ENCODE data around the gene VPS11. TPM values are rescaled to one million over a fixed set of nuclear protein-coding genes. Genes with fewer than 3 reads are reported as not detected.

Gene VPS11
- total and polyA plus RNA-seq, 10 of the 15 experiments (the other 5 are each of a cell fraction or from before 2014, with no cell fraction given): 15.8 to 26.4 (median 24.5) TPM

DNA sequence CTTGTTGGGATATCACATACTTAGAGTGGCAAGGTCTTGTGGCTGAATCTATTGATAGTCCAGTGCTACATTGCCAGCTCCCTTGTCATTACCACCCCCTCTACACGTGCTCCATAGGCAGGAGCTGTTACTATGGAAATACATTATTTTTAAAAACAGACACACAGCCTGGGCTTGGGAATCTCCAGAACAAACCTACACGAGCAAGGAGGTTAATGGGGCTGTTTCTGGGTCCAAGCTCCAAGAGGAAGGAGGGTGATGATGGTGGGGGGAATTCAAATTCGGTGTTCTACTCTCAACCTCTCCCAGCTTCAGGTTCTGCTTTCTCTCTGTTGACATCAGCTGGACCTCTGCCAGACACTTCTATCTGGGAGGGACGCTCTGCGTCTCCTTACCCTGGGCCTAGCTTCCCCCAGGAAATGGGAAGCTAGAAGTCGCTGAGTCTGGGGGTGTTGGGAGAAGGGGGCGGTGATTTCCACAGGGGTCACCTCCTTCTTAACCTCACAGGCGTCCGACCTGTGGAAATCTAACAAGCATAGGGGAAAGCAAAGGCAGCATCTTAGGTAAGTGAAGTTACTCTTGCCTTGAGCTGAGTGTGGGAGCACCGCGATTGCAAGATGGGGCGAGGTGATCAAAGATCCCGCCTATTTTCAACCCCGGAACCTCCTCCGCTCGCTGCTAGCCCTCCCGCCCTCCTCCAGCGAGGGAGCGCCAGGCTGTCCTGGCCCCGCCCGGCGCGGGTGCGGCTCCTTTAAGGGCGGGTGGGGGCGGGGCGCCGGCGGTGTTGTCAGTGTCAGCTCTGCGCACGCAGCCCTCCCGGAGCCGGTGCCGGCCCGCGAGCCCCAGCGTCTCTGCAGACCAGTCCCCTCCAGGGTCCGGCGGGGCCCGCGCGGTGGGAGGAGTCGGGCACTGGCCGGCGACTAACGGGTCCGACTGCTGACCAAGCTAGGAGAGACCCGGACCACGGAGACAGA, 39.2 kb downstream of the VPS11 start, which contains the start of gene C2CD2L (continued):
- TF ChIP-seq, protein P1, sequence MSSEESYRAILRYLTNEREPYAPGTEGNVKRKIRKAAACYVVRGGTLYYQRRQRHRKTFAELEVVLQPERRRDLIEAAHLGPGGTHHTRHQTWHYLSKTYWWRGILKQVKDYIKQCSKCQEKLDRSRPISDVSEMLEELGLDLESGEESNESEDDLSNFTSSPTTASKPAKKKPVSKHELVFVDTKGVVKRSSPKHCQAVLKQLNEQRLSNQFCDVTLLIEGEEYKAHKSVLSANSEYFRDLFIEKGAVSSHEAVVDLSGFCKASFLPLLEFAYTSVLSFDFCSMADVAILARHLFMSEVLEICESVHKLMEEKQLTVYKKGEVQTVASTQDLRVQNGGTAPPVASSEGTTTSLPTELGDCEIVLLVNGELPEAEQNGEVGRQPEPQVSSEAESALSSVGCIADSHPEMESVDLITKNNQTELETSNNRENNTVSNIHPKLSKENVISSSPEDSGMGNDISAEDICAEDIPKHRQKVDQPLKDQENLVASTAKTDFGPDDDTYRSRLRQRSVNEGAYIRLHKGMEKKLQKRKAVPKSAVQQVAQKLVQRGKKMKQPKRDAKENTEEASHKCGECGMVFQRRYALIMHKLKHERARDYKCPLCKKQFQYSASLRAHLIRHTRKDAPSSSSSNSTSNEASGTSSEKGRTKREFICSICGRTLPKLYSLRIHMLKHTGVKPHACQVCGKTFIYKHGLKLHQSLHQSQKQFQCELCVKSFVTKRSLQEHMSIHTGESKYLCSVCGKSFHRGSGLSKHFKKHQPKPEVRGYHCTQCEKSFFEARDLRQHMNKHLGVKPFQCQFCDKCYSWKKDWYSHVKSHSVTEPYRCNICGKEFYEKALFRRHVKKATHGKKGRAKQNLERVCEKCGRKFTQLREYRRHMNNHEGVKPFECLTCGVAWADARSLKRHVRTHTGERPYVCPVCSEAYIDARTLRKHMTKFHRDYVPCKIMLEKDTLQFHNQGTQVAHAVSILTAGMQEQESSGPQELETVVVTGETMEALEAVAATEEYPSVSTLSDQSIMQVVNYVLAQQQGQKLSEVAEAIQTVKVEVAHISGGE (CRISPR knock-in tag; IDR thresholded peaks at IDR 0.05): no peak
- TF ChIP-seq CHD2 (IDR thresholded peaks at IDR 0.05; ENCODE audit: borderline replicate concordance, low read depth, low read length) (0 out of 2 replicates have a peak, but pooled peaks have one; percentile 15), NFIC (IDR thresholded peaks at IDR 0.05; ENCODE audit: low read depth, low read length) (no peak), RB1 (IDR thresholded peaks at IDR 0.05; ENCODE audit: borderline replicate concordance) (peak; percentile 48; the same call in 1 of the 2 replicates), CHD1 (IDR thresholded peaks at IDR 0.05; ENCODE audit: low read depth, low read length) (no peak), E2F8 (IDR thresholded peaks at IDR 0.05; ENCODE audit: low read depth, partially characterized antibody) (peak; percentile 38), USF2 (IDR thresholded peaks at IDR 0.05; ENCODE audit: borderline replicate concordance, low read depth, low read length) (no peak), TCF12 (IDR thresholded peaks at IDR 0.05; ENCODE audit: low read depth, low read length) (no peak), KDM1A (IDR thresholded peaks at IDR 0.05; ENCODE audit: borderline replicate concordance) (no peak), CBFB (IDR thresholded peaks at IDR 0.05; ENCODE audit: low read depth) (no peak), ZNF274 (IDR thresholded peaks at IDR 0.05; ENCODE audit: insufficient read depth, insufficient read length) (no peak), ZSCAN29 (IDR thresholded peaks at IDR 0.05) (no peak)
- TF ChIP-seq, protein P2, sequence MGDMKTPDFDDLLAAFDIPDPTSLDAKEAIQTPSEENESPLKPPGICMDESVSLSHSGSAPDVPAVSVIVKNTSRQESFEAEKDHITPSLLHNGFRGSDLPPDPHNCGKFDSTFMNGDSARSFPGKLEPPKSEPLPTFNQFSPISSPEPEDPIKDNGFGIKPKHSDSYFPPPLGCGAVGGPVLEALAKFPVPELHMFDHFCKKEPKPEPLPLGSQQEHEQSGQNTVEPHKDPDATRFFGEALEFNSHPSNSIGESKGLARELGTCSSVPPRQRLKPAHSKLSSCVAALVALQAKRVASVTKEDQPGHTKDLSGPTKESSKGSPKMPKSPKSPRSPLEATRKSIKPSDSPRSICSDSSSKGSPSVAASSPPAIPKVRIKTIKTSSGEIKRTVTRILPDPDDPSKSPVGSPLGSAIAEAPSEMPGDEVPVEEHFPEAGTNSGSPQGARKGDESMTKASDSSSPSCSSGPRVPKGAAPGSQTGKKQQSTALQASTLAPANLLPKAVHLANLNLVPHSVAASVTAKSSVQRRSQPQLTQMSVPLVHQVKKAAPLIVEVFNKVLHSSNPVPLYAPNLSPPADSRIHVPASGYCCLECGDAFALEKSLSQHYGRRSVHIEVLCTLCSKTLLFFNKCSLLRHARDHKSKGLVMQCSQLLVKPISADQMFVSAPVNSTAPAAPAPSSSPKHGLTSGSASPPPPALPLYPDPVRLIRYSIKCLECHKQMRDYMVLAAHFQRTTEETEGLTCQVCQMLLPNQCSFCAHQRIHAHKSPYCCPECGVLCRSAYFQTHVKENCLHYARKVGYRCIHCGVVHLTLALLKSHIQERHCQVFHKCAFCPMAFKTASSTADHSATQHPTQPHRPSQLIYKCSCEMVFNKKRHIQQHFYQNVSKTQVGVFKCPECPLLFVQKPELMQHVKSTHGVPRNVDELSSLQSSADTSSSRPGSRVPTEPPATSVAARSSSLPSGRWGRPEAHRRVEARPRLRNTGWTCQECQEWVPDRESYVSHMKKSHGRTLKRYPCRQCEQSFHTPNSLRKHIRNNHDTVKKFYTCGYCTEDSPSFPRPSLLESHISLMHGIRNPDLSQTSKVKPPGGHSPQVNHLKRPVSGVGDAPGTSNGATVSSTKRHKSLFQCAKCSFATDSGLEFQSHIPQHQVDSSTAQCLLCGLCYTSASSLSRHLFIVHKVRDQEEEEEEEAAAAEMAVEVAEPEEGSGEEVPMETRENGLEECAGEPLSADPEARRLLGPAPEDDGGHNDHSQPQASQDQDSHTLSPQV (IDR thresholded peaks at IDR 0.05): no peak

All from GM12878 (cell line).